Stimulated activated memory B cell treated with anti-CD40 and anti-IgM and Interleukin-4, amounts not matched to agents 10 μg/mL and 1 μg/mL and 100 μg/mL, for 72 hours (primary cell): ENCODE results near the gene NKX6-1.

Source experiments
- ATAC-seq: fragments of 150-1000 bp; cut with Tn5 transposase; 2 replicates; pipeline ENCODE4 v1.10.0; 2021
- H3K27ac Mint-ChIP-seq: one replicate; pipeline ENCODE4 v1.8.0; 2022; ENCODE audit warnings: mild to moderate bottlenecking, mixed read lengths
- H3K27me3 Mint-ChIP-seq: one replicate; pipeline ENCODE4 v1.8.0; 2022; ENCODE audit warnings: mixed read lengths
- H3K36me3 Mint-ChIP-seq: one replicate; pipeline ENCODE4 v1.8.0; 2022; ENCODE audit warnings: mixed read lengths
- H3K4me1 Mint-ChIP-seq: one replicate; pipeline ENCODE4 v1.8.0; 2022; ENCODE audit warnings: mixed read lengths
- H3K4me3 Mint-ChIP-seq: one replicate; pipeline ENCODE4 v1.8.0; 2022; ENCODE audit warnings: mild to moderate bottlenecking, moderate library complexity, mixed read lengths
- H3K9me3 Mint-ChIP-seq: one replicate; pipeline ENCODE4 v1.8.0; 2022; ENCODE audit warnings: mixed read lengths

NKX6-1 gene

GRCh38 chr4:84470204-84470785 is 28.8 kb downstream of the NKX6-1 start:
- H3K9me3 Mint-ChIP-seq: no peaks in the 10 kb centered on the region
- no peak for ATAC-seq
- H3K27ac Mint-ChIP-seq: no peak overlapping the region
- H3K4me3 Mint-ChIP-seq: no peak overlapping the region
- H3K4me1 Mint-ChIP-seq: no peaks in the 10 kb centered on the region
- no peaks in the 10 kb centered on the region for H3K36me3 Mint-ChIP-seq
- peaks cover 8% of the 10 kb centered on the region for H3K27me3 Mint-ChIP-seq

- H3K36me3 Mint-ChIP-seq: no peaks in the 10 kb centered on the region
- H3K4me1 Mint-ChIP-seq: no peaks in the 10 kb centered on the region
- ATAC-seq: no peak
- no peak overlapping the region for H3K27ac Mint-ChIP-seq
- H3K4me3 Mint-ChIP-seq: no peak overlapping the region
- no peaks in the 10 kb centered on the region for H3K9me3 Mint-ChIP-seq
- H3K27me3 Mint-ChIP-seq: peaks cover 9% of the 10 kb centered on the region
These were observed 31.5 kb downstream of the NKX6-1 start for GRCh38 chr4:84467601-84468000.

GRCh38 chr4:84459783-84460182 is 39.3 kb downstream of the NKX6-1 start:
- no peak for ATAC-seq
- Mint-ChIP-seq H3K27ac (no peak overlapping the region), H3K9me3 (peaks cover 3% of the 10 kb centered on the region), H3K36me3 (no peaks in the 10 kb centered on the region), H3K4me1 (no peaks in the 10 kb centered on the region), H3K4me3 (no peak overlapping the region), H3K27me3 (no peaks in the 10 kb centered on the region)

GRCh38 chr4:84456157-84456556 is 42.9 kb downstream of the NKX6-1 start:
- Mint-ChIP-seq H3K9me3 (peaks cover 1% of the 10 kb centered on the region), H3K36me3 (no peaks in the 10 kb centered on the region), H3K27ac (no peak overlapping the region), H3K4me3 (no peak overlapping the region), H3K27me3 (no peaks in the 10 kb centered on the region), H3K4me1 (no peaks in the 10 kb centered on the region)
- no peak for ATAC-seq

DNA sequence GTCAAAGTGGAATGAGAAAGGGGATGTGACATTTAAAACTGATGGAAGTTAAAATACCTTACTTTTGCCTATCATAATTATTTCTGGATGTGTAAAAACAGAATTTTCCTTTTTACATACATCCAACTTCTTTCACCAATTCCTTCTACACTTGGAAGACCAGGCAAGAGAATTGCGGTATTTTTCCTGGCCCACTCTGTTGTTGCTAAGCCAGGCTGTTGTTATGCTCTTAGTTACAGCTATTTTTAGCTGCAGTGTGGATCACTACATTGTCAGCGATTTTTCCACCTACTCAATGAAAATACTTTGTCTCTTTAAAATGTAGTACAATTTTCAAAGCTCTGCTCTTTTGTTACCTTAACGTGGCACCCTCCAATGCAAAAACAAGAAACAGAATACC is 43.4 kb downstream of the NKX6-1 start:
- Mint-ChIP-seq H3K9me3 (no peaks in the 10 kb centered on the region), H3K36me3 (no peaks in the 10 kb centered on the region)
- no peak for ATAC-seq

DNA sequence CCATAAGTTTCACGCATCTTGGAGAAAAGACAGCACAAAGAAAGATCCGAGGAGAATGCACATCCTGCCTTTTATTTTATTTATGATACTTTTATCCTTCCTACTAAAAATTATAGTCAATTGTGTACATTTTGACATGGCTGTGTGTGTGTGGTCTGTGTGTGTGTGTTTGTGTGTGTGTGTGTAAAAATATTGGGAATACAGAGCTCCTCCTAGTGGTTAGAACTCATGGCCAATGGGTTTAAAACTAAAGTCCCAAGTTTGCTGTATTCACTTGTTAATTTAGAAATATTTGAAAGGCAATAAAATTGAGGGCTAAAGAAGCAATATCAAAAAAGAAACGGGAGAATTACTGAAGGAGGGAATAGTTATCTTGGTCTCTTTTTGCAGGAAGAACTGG is 47.5 kb downstream of the NKX6-1 start:
- no peak for ATAC-seq
- H3K9me3 Mint-ChIP-seq: no peaks in the 10 kb centered on the region

More for the DNA sequence above, 43.4 kb downstream of the NKX6-1 start:
- Mint-ChIP-seq H3K4me1 (no peaks in the 10 kb centered on the region), H3K27ac (no peak overlapping the region), H3K27me3 (no peaks in the 10 kb centered on the region), H3K4me3 (no peak overlapping the region)

DNA sequence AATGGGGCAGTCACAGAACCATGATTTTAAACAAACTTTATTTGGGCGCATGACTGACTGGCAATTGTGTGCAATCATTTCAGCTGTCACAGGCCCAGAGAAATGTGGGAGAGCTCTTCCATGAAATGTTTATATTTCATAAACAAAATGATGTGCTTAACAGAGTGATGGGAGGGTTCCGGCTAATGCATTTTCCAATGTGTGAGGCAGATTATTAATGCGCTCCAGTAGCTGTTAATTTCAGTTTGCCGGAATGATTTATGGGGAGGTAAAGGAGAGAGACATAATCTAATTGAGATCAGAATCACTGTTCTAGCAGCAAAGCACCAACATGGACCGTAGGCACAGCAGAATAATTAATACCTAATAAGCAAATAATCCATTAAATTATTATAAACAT is 55.6 kb downstream of the NKX6-1 start:
- Mint-ChIP-seq H3K4me3 (no peak overlapping the region), H3K36me3 (no peaks in the 10 kb centered on the region), H3K9me3 (no peaks in the 10 kb centered on the region), H3K27me3 (peaks cover 7% of the 10 kb centered on the region), H3K27ac (no peak overlapping the region), H3K4me1 (no peaks in the 10 kb centered on the region)
- ATAC-seq: no peak

More for the DNA sequence above, 47.5 kb downstream of the NKX6-1 start:
- Mint-ChIP-seq H3K27ac (no peak overlapping the region), H3K36me3 (no peaks in the 10 kb centered on the region), H3K4me3 (no peak overlapping the region), H3K27me3 (no peaks in the 10 kb centered on the region), H3K4me1 (no peaks in the 10 kb centered on the region)

DNA sequence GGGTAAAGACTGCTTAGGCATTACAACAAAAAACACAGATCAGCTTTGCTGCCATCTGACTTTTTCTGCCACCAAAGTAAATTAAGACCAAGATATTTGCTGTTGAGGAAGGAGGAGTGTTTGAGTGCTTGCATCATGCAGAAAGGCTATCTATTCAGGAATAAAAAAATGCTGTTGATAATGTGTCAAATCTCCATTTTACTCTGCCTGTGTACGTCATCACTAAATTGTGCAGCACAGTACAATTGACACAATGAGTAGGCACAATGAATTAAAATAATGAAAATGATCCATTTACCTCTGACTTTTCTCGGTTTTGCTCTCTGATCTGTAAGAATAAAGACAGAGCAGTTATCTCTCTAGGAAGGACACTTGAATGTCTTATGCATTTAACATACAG is 56.3 kb downstream of the NKX6-1 start:
- Mint-ChIP-seq H3K4me3 (no peak overlapping the region), H3K27ac (no peak overlapping the region), H3K9me3 (no peaks in the 10 kb centered on the region), H3K36me3 (no peaks in the 10 kb centered on the region), H3K27me3 (peaks cover 7% of the 10 kb centered on the region), H3K4me1 (no peaks in the 10 kb centered on the region)
- ATAC-seq: no peak
